Measurements from ENCODE around the gene RIPPLY1.
A peak's percentile ranks its signal among the peaks of the same experiment; 100 is the strongest.

The RIPPLY1 gene

GRCh38 chrX:106903291-106903824 is at the start of gene RIPPLY1:
Gene RIPPLY1 (minus strand): TSS chrX:106903341. CDS start chrX:106903287, 54 bp downstream.
- H3K36me3 ChIP-seq (ENCODE audit: control insufficient read depth in 2 of 2, insufficient read depth in 1 of 2, low read length in 2 of 2): no peaks in the 10 kb centered on the region
- ChIA-PET CTCF (interaction anchor here (0.7 to 2.2 kb wide), 4 partner anchors 9 to 38 kb away, joined by 4 to 10 read pairs (median 6); no protein-coding TSS in a partner anchor), POLR2A (no interaction called here)
- no peaks in the 10 kb centered on the region for H3K9me3 ChIP-seq (ENCODE audit: control insufficient read depth, insufficient read depth, low read depth, low read length)
- H3K4me1 ChIP-seq (ENCODE audit: control insufficient read depth, insufficient read depth, low read length): no peaks in the 10 kb centered on the region
- TF ChIP-seq KLF16 (tag by site-specific recombination; IDR thresholded peaks at IDR 0.05) (no peak), GLIS1 (tag by site-specific recombination; IDR thresholded peaks at IDR 0.05) (peak; percentile 78)
- H3K27ac ChIP-seq (ENCODE audit: extremely low read depth, low read depth, low read length): no peak within 1 kb of the TSS
- no peak within 1 kb of the TSS for H3K4me3 ChIP-seq (ENCODE audit: low read depth, low read length)

- Histone ChIP-seq H3K9me3 (ENCODE audit: control insufficient read depth, insufficient read depth, low read depth, low read length) (no peaks in the 10 kb centered on the region), H3K4me1 (ENCODE audit: control insufficient read depth, insufficient read depth, low read length) (no peaks in the 10 kb centered on the region), H3K36me3 (ENCODE audit: control insufficient read depth in 2 of 2, insufficient read depth in 1 of 2, low read length in 2 of 2) (peaks cover 23 to 65% of the 10 kb centered on the region in 2 experiments), H3K4me3 (ENCODE audit: low read depth, low read length) (no peak overlapping the region), H3K27ac (ENCODE audit: extremely low read depth, low read depth, low read length) (no peak overlapping the region)
- CTCF ChIA-PET: interaction anchor here (0.5 to 2.6 kb wide), 6 partner anchors 16 to 1092 kb away, joined by 3 to 16 read pairs (median 8); partner anchors contain the start of gene VSIG1
- POLR2A ChIA-PET: no interaction called here
- TF ChIP-seq ZNF488 (tag by site-specific recombination; IDR thresholded peaks at IDR 0.05) (no peak), REST (tag by site-specific recombination; IDR thresholded peaks at IDR 0.05) (no peak), ZSCAN16 (tag by site-specific recombination; IDR thresholded peaks at IDR 0.05) (no peak), ZNF24 (tag by site-specific recombination; IDR thresholded peaks at IDR 0.05) (no peak), SCRT1 (tag by site-specific recombination; IDR thresholded peaks at IDR 0.05; ENCODE audit: borderline replicate concordance) (no peak), ZNF26 (tag by site-specific recombination; IDR thresholded peaks at IDR 0.05) (no peak), ZBTB11 (tag by site-specific recombination; conservative IDR thresholded peaks at IDR 0.05; ENCODE audit: low read depth) (no peak), ZNF302 (tag by site-specific recombination; IDR thresholded peaks at IDR 0.05; ENCODE audit: low read depth) (no peak), OSR2 (tag by site-specific recombination; IDR thresholded peaks at IDR 0.05) (no peak), ZNF473 (tag by site-specific recombination; IDR thresholded peaks at IDR 0.05) (no peak)
Measured at GRCh38 chrX:106952538-106952937, 49.4 kb upstream of the RIPPLY1 start.
